ENCODE data around the gene DMRTC2. TPM values are rescaled to one million over a fixed set of nuclear protein-coding genes. Genes with fewer than 3 reads are reported as not detected.

The DMRTC2 gene
- polyA plus RNA-seq, 1 donor from 2014 or later = not detected

GRCh38 chr19:41862445-41862986, 17.7 kb downstream of the DMRTC2 start:
- H3K9me2 ChIP-seq (ENCODE audit: insufficient read depth, low read length) = no peaks in the 10 kb centered on the region
- peaks cover 4% of the 10 kb centered on the region for H3K36me3 ChIP-seq (ENCODE audit: insufficient read depth, low read length)
- no peaks in the 10 kb centered on the region for H3K9me3 ChIP-seq (ENCODE audit: low read length)
- H2AFZ ChIP-seq (ENCODE audit: low read depth, low read length) = no peak overlapping the region
- peaks cover 32% of the 10 kb centered on the region for H3K79me2 ChIP-seq (replicated peaks; ENCODE audit: insufficient read depth, low read length)
- peaks cover 2% of the 10 kb centered on the region for H3F3A ChIP-seq (ENCODE audit: insufficient read depth, low read length, poor library complexity, severe bottlenecking)
- no peak overlapping the region for H3K9ac ChIP-seq (ENCODE audit: low read length)
- H3K4me2 ChIP-seq (ENCODE audit: low read length) = no peak overlapping the region
- H4K20me1 ChIP-seq (ENCODE audit: insufficient read depth) = no peaks in the 10 kb centered on the region
- TF ChIP-seq EZH2 (IDR thresholded peaks at IDR 0.05; ENCODE audit: borderline replicate concordance, insufficient read depth, low read length, poor library complexity, severe bottlenecking) (no peak), TAF1 (IDR thresholded peaks at IDR 0.05; ENCODE audit: low read depth) (no peak), POLR2AphosphoS5 (IDR thresholded peaks at IDR 0.05) (no peak), CTCF (IDR thresholded peaks at IDR 0.05; ENCODE audit: poor library complexity, severe bottlenecking) (no peak), RAD21 (conservative IDR thresholded peaks at IDR 0.05) (no peak), SMC3 (conservative IDR thresholded peaks at IDR 0.05; ENCODE audit: poor library complexity) (no peak), EP300 (conservative IDR thresholded peaks at IDR 0.05; ENCODE audit: poor library complexity, severe bottlenecking) (no peak), MXI1 (conservative IDR thresholded peaks at IDR 0.05; ENCODE audit: poor library complexity, severe bottlenecking) (no peak), REST (IDR thresholded peaks at IDR 0.05; ENCODE audit: borderline replicate concordance) (no peak)
- H3K27ac ChIP-seq (ENCODE audit: low read length) = no peak overlapping the region
- no peak overlapping the region for H3K4me3 ChIP-seq (ENCODE audit: low read length)
- no peaks in the 10 kb centered on the region for H3K27me3 ChIP-seq (ENCODE audit: insufficient read depth, low read depth, low read length)

- Histone ChIP-seq H3K36me3 (ENCODE audit: insufficient read depth, low read length) (peaks cover 4% of the 10 kb centered on the region), H3K9me3 (ENCODE audit: low read length) (no peaks in the 10 kb centered on the region), H3K9ac (ENCODE audit: low read length) (no peak overlapping the region), H3K9me2 (ENCODE audit: insufficient read depth, low read length) (no peaks in the 10 kb centered on the region), H3K27me3 (ENCODE audit: insufficient read depth, low read depth, low read length) (no peaks in the 10 kb centered on the region), H3K4me2 (ENCODE audit: low read length) (no peak overlapping the region), H3F3A (ENCODE audit: insufficient read depth, low read length, poor library complexity, severe bottlenecking) (peaks cover 2% of the 10 kb centered on the region), H3K4me3 (ENCODE audit: low read length) (no peak overlapping the region), H3K79me2 (replicated peaks; ENCODE audit: insufficient read depth, low read length) (peaks cover 32% of the 10 kb centered on the region), H2AFZ (ENCODE audit: low read depth, low read length) (no peak overlapping the region), H3K27ac (ENCODE audit: low read length) (no peak overlapping the region), H4K20me1 (ENCODE audit: insufficient read depth) (no peaks in the 10 kb centered on the region)
- TF ChIP-seq EZH2 (IDR thresholded peaks at IDR 0.05; ENCODE audit: borderline replicate concordance, insufficient read depth, low read length, poor library complexity, severe bottlenecking) (no peak), CTCF (IDR thresholded peaks at IDR 0.05; ENCODE audit: poor library complexity, severe bottlenecking) (no peak), TAF1 (IDR thresholded peaks at IDR 0.05; ENCODE audit: low read depth) (no peak), REST (IDR thresholded peaks at IDR 0.05; ENCODE audit: borderline replicate concordance) (no peak), RAD21 (conservative IDR thresholded peaks at IDR 0.05) (no peak), MXI1 (conservative IDR thresholded peaks at IDR 0.05; ENCODE audit: poor library complexity, severe bottlenecking) (no peak), POLR2AphosphoS5 (IDR thresholded peaks at IDR 0.05) (no peak), SMC3 (conservative IDR thresholded peaks at IDR 0.05; ENCODE audit: poor library complexity) (no peak), EP300 (conservative IDR thresholded peaks at IDR 0.05; ENCODE audit: poor library complexity, severe bottlenecking) (no peak)
Measured at GRCh38 chr19:41863209-41863931, 18.5 kb downstream of the DMRTC2 start.

Measured in neural cell (in vitro differentiated cells).